ENCODE results near the gene OTOGL.
"Not testable (repeated sequence)": the region's sequence is repeated elsewhere in the genome, so short reads cannot be mapped to it uniquely, and the experiment has no call there.

Gene OTOGL

GRCh38 chr12:80059102-80059501 lies 40.2 kb upstream of the OTOGL start:
- no peak overlapping the region for H3K4me3 ChIP-seq (ENCODE audit: low read length)
- DNase-seq (ENCODE audit: low read depth) = no peak
- no peak for TF ChIP-seq CTCF (conservative IDR thresholded peaks at IDR 0.05; ENCODE audit: low read depth, low read length)

GRCh38 chr12:80059875-80060274 lies 39.5 kb upstream of the OTOGL start:
- no peak overlapping the region for H3K4me3 ChIP-seq (ENCODE audit: low read length)
- DNase-seq (ENCODE audit: low read depth) = no peak
- no peak for TF ChIP-seq CTCF (conservative IDR thresholded peaks at IDR 0.05; ENCODE audit: low read depth, low read length)

GRCh38 chr12:80064269-80064668 lies 35.1 kb upstream of the OTOGL start:
- no peak overlapping the region for H3K4me3 ChIP-seq (ENCODE audit: low read length)
- DNase-seq (ENCODE audit: low read depth) = no peak
- no peak for TF ChIP-seq CTCF (conservative IDR thresholded peaks at IDR 0.05; ENCODE audit: low read depth, low read length)

- H3K4me3 ChIP-seq (ENCODE audit: low read length) = no peak overlapping the region
- no peak for TF ChIP-seq CTCF (conservative IDR thresholded peaks at IDR 0.05; ENCODE audit: low read depth, low read length)
- no peak for DNase-seq (ENCODE audit: low read depth)
Measured at GRCh38 chr12:80064951-80065350, 34.4 kb upstream of the OTOGL start.

- no peak overlapping the region for H3K4me3 ChIP-seq (ENCODE audit: low read length)
- no peak for TF ChIP-seq CTCF (conservative IDR thresholded peaks at IDR 0.05; ENCODE audit: low read depth, low read length)
- no peak for DNase-seq (ENCODE audit: low read depth)
Measured at GRCh38 chr12:80068173-80068572, 31.2 kb upstream of the OTOGL start.

- DNase-seq (ENCODE audit: low read depth) = not testable (repeated sequence)
Measured at GRCh38 chr12:80083892-80084614, 15.3 kb upstream of the OTOGL start.

GRCh38 chr12:80086025-80086424 lies 13.3 kb upstream of the OTOGL start:
- TF ChIP-seq CTCF (conservative IDR thresholded peaks at IDR 0.05; ENCODE audit: low read depth, low read length) = no peak
- no peak for DNase-seq (ENCODE audit: low read depth)

More at GRCh38 chr12:80083892-80084614, 15.3 kb upstream of the OTOGL start:
- H3K4me3 ChIP-seq (ENCODE audit: low read length) = not testable (repeated sequence)

More at GRCh38 chr12:80086025-80086424, 13.3 kb upstream of the OTOGL start:
- no peak overlapping the region for H3K4me3 ChIP-seq (ENCODE audit: low read length)

All from retinal pigment epithelial cell (primary cell).